T-helper 2 cell treated with Interferon-gamma antibody and Interleukin-4, amounts not matched to agents 100 ng/mL and 5 ng/mL, for 36 hours (primary cell): Measurements from ENCODE around the gene METRN. TPM values are rescaled to one million over a fixed set of nuclear protein-coding genes. Genes with fewer than 3 reads are reported as not detected.
"Not testable (repeated sequence)": the region's sequence is repeated elsewhere in the genome, so short reads cannot be mapped to it uniquely, and the experiment has no call there.

Source experiments
- intact Hi-C: fragments of 100-400 bp; cut with micrococcal nuclease; formaldehyde crosslinking; loops from one replicate; pipeline ENCODE4 v1.15.1; 2023
- total RNA-seq: library from RNA; stranded (reverse); gene quantifications from 2 replicates; pipeline ENCODE4 v1.2.3, GENCODE V29; 2022

The METRN gene
- total RNA-seq, 1 donor from 2014 or later: 10.3 TPM

DNA sequence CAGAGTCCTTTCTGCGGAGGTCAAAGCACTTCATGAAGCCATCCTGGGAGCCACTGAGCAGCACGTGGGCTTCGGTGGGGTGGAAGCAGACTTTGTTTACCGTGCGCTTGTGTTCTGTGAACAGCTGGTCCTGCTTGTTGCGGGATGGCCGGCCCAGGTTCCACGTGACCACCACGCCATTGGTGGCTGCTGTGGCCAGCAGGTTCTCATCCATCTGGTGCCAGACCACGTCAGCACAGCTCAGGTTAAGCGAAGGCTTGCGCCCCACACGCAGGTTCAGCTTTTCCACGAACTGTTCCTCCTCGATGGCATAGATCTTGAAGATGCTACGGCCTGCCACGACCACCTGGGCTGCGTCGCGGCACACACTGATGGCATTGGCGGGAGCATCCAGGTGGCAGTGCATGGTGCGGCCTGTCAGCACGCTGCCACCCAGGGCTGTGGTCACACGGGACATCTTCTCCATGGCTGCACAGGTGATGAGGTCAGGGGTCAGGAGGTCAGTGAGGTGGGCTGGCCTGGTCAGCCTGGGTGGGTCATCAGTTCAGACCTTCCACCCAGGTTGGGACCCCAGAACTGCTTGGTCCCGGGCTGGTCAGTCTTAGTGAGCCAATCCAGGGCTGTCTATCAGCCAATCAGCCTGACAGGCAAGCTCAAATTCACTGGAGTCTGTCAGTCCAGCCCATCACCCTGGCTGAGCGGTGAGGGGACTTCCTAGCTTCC, 25.6 kb upstream of the METRN start:
- intact Hi-C loops: no loop called here

- intact Hi-C loops: not testable (repeated sequence)
These were observed 23.7 kb upstream of the METRN start for GRCh38 chr16:691242-691641.

DNA sequence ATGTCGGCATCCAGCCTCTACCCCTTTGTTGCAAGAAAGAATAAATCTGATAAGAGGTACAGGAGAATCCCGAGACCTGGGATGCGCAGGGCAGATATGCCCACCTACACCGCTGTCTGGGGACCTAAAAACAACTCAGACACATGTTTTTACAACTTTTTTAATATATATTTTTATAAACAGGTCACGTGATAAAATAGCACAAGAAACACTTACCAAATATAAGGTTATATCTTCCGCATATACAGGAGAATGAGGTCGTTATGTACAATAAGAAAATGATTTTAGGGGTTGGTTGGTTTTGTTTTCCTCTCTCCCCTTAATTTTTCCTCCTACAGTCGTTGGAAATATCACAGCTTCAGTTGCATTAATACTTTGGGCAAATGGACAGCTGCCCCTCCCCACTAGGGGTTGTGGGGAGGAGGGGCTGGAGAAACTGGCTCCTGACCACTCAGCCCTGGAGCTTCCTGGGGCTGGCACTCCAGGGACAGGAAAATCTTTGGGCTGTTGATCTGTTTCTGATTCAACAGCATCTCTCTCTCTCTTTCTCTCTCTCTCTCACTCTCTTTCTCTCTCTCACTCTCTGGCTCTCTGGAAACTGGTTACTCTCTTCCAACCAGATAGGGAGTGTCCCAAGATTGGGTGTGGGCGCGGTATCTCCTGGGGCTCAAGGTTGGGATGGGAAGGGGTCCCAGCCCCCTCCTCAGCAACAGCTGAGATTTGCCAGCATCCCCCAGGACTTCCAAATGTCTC, 22.4 kb upstream of the METRN start:
- intact Hi-C loops: no loop called here

DNA sequence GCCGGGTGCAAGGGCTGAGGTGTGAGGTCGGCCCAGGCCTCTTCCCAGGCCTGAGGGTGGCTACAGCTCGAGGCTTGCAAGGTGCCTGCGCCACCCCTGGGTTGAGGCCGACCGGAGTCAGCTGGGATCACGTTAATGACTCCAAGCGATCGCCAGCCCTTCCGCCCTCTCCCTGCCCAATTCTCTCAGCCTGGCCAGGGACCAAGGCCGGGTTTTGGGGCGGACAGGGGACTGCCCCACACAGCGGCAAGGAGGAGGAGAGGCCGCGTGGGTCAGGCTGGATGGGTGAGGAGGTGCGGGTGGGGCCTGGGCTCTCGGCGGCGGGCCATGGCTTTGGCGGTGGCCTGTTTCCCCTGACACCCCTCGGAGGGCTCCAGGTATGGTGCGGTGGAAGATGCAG, 21.6 kb upstream of the METRN start:
- intact Hi-C loops: no loop called here

DNA sequence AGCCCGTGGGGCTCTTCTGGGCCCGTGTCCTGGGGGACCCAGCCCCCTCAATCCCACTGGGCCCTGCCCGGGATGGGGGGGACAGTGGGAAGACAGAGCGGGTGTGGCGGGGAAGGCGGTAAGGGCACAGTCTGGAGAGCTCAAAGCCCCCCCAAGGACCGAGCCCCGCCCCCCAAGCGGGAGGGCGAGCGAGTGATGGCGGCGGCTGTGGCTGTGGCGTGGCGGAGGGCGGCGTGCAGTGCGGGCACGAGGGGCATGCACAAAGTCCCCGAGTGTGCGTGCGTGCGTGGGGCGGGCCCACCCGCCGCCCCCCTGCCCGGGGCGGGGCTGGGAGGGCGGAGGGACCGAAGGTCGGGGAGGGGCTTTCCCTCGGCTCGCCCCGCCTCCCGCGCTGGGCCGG, 21.2 kb upstream of the METRN start:
- intact Hi-C loops: no loop called here

- intact Hi-C loops: no loop called here
These were observed 20.6 kb upstream of the METRN start for GRCh38 chr16:694187-694862.

DNA sequence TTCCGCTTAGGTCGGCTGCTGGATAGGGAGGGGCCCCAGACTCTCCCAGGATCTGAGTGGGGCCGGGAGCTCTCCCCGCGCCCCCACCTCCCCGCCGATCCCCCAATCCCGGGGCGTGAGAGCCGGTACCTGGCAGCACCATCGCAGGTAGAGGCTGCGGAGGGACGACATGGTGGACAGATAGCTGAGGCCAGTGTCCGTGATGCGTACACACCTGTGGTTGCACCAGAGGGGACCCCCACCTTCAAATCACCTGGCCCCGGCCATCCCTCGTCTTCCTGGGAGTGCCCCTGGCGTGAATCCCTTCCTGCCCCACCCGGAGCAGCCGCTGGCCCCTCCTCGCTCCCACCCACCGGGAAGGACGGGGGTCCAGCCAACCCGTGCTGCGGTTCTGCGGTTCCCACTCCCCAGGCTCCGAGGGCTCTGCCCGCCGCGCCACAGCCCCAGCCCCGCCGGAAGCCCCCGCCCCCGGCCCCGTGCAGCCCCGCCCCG, 20.0 kb upstream of the METRN start:
- intact Hi-C loops: no loop called here

DNA sequence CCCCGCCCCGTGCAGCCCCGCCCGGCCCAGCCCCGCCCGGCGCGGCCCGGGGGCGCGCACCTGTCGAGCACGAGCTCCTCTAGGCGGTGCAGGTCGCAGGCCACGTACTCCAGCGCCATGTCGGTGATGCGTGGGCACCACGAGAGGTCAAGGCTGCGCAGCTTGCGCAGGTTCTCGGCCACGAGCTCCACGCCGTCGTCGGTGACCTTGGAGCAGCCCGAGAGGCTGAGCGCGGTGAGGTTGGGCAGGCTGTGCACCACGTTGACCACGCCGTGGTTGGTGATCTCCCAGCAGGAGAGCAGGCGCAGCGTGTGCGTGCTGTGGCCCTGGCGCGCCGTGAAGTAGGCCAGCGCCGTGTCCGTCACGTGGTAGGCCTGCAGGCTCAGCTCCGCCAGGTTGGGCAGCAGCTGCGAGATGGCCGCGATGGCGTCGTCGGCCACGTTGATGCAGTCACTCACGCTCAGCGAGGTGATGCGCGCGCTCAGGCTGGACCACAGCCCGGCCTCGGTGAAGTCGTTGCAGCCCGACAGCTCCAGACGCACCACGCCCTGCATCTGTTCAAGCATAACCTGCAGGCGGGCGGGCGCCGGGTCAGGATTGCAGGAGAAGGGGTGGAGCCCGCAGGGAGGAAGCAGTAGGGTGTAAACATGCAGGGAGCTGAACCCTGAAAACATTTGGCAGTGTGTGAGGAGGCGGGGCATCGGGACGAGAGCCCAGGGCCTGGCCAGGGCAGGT, 19.4 kb upstream of the METRN start:
- intact Hi-C loops: no loop called here

- intact Hi-C loops: no loop called here
These were observed 15.8 kb upstream of the METRN start for GRCh38 chr16:698911-699671.

DNA sequence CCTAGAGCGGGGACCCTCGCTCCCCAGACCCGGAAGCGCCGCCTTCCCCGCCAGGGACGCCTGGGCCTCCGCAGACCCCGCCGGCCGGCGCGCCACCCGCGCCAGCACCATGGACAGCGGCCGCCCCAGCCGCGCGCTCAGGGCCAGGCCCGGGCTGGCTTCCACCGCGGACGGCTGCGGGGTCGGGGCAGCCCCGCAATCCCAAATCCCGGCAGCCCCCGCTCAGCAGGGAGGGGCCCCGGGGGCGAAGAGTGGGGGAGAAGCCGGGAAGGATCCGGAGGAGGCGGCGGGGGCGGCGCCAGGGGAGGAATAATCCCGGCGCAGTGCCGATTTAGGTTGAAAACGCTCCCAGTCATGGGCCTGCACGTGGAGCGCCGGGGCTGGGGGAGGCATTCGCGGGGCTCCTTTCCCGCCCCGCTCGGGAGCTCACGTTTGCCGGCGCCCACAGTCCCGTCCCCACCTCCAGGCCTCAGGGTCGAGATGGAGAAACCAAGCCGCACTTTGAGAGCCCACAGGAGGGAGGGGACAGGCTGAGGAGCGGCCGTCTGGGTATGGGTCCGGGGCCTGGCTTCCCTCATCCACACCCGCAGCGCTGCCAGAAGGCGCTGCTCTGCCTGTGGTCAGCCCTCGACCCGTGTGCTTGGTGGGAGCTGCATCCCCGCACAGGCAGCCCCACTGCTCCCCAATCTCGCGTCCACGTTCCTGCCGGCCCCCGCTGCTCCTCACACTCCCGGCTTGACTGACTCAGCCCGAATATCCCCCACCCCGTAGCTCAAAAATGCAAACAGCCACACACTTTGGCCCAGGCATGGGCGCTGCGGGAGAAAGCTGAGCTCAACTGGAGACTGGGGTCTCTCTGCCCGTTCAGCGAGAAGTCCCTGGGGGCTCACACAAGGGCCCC, 14.0 kb upstream of the METRN start:
- intact Hi-C loops: no loop called here

DNA sequence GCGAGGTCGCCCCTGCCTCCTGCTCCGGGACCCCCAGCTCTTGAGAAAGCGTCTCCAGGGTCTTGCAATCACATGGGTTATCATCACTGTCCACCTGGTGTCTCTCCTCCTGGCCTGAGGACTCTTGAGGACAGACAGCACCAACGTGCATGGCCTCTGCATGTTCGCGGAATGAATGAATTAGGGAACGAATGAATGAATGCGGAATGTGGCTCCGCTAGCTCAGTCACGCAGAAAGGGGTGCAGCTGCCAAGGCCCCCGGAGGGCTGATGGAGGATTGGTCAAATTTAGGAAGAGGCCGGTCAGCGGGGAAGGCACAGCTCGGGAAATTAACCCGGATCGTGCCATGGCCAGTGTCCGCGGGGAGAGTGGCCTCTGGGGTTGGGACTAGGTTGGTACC, 12.6 kb upstream of the METRN start:
- intact Hi-C loops: no loop called here

GRCh38 chr16:703406-703805, 11.5 kb upstream of the METRN start:
- intact Hi-C loops: no loop called here

- intact Hi-C loops: no loop called here
These were observed 10.9 kb upstream of the METRN start for GRCh38 chr16:704047-704446.

- intact Hi-C loops: no loop called here
These were observed 10.2 kb upstream of the METRN start for GRCh38 chr16:704552-705380.

GRCh38 chr16:705431-706188, 9.3 kb upstream of the METRN start, which contains the start of gene FBXL16:
Gene FBXL16, minus strand, starts transcription at chr16:705801. Its CDS starts 8,396 bp downstream, at chr16:697405.
- intact Hi-C loops: no loop called here

GRCh38 chr16:706189-707061, 8.5 kb upstream of the METRN start:
- intact Hi-C loops: no loop called here

DNA sequence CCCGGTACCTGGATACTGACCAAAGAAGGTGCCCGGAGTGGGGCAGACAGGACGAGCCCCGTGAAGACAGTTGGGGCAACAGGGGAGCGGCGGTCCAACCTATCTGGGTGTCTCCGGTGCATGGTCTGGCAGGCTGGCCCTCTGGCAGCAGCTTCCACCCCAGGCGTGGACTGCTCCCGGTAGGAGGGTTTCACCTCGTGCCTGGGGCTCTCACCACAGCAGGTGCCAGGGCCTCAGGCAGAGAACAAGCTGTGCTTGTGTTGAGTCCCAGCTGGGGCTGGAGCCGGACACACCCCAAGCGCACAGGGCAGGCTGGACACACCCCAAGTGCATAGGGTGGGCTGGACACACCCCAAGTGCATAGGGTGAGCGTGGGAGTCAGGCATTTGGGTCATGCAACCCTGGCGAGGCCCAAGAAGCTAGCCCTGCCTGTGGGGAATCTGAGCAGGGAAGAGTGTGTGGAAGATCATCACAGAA, 7.8 kb upstream of the METRN start:
- intact Hi-C loops: no loop called here
